ENCODE results near the gene POLR1A. TPM values are rescaled to one million over a fixed set of nuclear protein-coding genes. Genes with fewer than 3 reads are reported as not detected.

Gene POLR1A
- total RNA-seq, 1 experiment from 2014 or later = 62.7 TPM

DNA sequence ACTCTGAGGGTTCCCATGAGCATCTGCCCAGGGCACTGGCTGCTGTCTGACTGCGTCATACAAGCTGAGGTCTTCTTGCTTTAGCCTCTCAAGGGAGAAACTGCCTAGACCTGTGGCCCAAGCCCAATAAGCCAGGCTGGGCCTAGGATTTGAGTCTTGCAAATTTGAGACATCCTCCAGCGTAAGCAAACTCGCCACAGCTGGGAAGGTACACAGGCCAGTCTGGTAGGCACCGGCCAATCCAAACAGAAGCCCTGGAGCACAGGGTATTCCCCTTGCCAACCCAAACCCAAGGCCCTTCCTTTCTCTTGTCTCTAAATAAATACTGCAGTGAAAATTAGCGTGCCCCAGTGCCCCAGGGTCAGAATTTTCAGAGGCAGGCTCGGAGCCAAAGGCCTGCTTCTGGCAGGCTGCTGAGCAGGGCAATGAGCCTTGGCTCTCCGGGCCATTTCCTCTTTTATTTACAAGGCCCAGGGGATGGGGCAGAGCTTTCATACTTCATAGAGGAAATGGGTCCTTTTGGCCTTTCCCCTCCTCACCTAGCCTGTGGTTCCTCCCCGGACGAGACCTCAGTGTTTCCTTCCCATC lies 33.3 kb downstream of the POLR1A start:
- no peak overlapping the region for H3K56ac ChIP-seq (ENCODE audit: insufficient read length, low read depth, low read length)
- no peak overlapping the region for H3K9ac ChIP-seq (ENCODE audit: extremely low read depth, insufficient read length, low read length)
- no peak overlapping the region for H3K27ac ChIP-seq (ENCODE audit: insufficient read length, low read depth, low read length)
- Mint-ChIP-seq H3K9me3 (peaks cover 0 to 3% of the 10 kb centered on the region in 2 experiments; a peak in 1 of 5 replicates), H3K4me3 (no peak overlapping the region), H3K36me3 (ENCODE audit: insufficient read depth in 1 of 3, low read depth in 3 of 3) (peaks cover 58 to 91% (median 80%) of the 10 kb centered on the region in 3 experiments; a peak in 6 of 7 replicates), H3K27ac (peak overlapping the region in 2 of 3 experiments; percentile 24 to 61; a peak in 2 of 7 replicates), H3K4me1 (no peaks in the 10 kb centered on the region), H3K27me3 (ENCODE audit: low read depth) (no peaks in the 10 kb centered on the region)
- H4K8ac ChIP-seq (replicated peaks; ENCODE audit: insufficient read length, low read depth, low read length) = no peak overlapping the region
- H4K20me1 ChIP-seq (ENCODE audit: control insufficient read depth, insufficient read depth, insufficient read length) = no peaks in the 10 kb centered on the region
- no peak overlapping the region for H2BK12ac ChIP-seq (ENCODE audit: insufficient read length, low read depth, low read length)
- no peaks in the 10 kb centered on the region for H3K4me1 ChIP-seq (ENCODE audit: insufficient read depth, low read length)
- H2BK20ac ChIP-seq (ENCODE audit: low read depth, low read length, poor library complexity, severe bottlenecking) = no peak overlapping the region
- no peaks in the 10 kb centered on the region for H3K27me3 ChIP-seq (ENCODE audit: insufficient read depth, low read length)
- H2BK120ac ChIP-seq (ENCODE audit: low read depth, low read length, poor library complexity, severe bottlenecking) = no peak overlapping the region
- no peak overlapping the region for H4K91ac ChIP-seq (ENCODE audit: insufficient read length, low read depth, low read length)
- no peak overlapping the region for H2BK5ac ChIP-seq (ENCODE audit: insufficient read length, low read length)
- no peak overlapping the region for H3K14ac ChIP-seq (ENCODE audit: insufficient read depth, low read length)
- no peak for DNase-seq
- no peaks in the 10 kb centered on the region for H3K9me3 ChIP-seq (ENCODE audit: control insufficient read depth, low read depth, low read length)
- no CpG with 5 or more reads among the region's 9 CpGs for WGBS (ENCODE audit: extremely low coverage, insufficient read length, low lambda C conversion rate)
- no peak overlapping the region for H3T11ph ChIP-seq (ENCODE audit: low read length)
- no peak overlapping the region for H3K4me2 ChIP-seq (ENCODE audit: insufficient read depth, insufficient read length, low read length)
- H3K18ac ChIP-seq (ENCODE audit: insufficient read length, low read depth, low read length) = no peak overlapping the region
- H4K5ac ChIP-seq (ENCODE audit: insufficient read length, low read depth, low read length) = no peak overlapping the region
- no peak overlapping the region for H2AK5ac ChIP-seq (ENCODE audit: insufficient read length, low read length)
- no peak overlapping the region for H2AFZ ChIP-seq (ENCODE audit: low read length)
- TF ChIP-seq, protein P1, sequence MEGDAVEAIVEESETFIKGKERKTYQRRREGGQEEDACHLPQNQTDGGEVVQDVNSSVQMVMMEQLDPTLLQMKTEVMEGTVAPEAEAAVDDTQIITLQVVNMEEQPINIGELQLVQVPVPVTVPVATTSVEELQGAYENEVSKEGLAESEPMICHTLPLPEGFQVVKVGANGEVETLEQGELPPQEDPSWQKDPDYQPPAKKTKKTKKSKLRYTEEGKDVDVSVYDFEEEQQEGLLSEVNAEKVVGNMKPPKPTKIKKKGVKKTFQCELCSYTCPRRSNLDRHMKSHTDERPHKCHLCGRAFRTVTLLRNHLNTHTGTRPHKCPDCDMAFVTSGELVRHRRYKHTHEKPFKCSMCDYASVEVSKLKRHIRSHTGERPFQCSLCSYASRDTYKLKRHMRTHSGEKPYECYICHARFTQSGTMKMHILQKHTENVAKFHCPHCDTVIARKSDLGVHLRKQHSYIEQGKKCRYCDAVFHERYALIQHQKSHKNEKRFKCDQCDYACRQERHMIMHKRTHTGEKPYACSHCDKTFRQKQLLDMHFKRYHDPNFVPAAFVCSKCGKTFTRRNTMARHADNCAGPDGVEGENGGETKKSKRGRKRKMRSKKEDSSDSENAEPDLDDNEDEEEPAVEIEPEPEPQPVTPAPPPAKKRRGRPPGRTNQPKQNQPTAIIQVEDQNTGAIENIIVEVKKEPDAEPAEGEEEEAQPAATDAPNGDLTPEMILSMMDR (conservative IDR thresholded peaks at IDR 0.05) = no peak
- no peaks in the 10 kb centered on the region for H3K23me2 ChIP-seq (ENCODE audit: insufficient read length, low read depth, low read length, poor library complexity, severe bottlenecking)
- H3K4ac ChIP-seq (ENCODE audit: low read depth, low read length) = no peak overlapping the region
- no peaks in the 10 kb centered on the region for H3K79me2 ChIP-seq (ENCODE audit: insufficient read depth, low read length)
- no peak overlapping the region for H2BK15ac ChIP-seq (ENCODE audit: low read depth, low read length)
- H3K79me1 ChIP-seq (ENCODE audit: insufficient read depth, low read depth, low read length, poor library complexity, severe bottlenecking) = no peaks in the 10 kb centered on the region
- H3K23ac ChIP-seq (ENCODE audit: insufficient read length, low read depth, low read length) = no peak overlapping the region
